AG09319 (cell line): ENCODE measurements around the gene IQCB1.
"Not testable (repeated sequence)": the region's sequence is repeated elsewhere in the genome, so short reads cannot be mapped to it uniquely, and the experiment has no call there.

Source experiments
- DNase-seq: peaks from one replicate; pipeline ENCODE4 v3.0.0-alpha.2; 2010; ENCODE audit warnings: low read depth; ENCODE audit errors: extremely low read depth
- TF ChIP-seq, protein P1 (sequence below): IDR thresholded peaks from 2 replicates; pipeline ENCODE4 v1.5.1; 2011; ENCODE audit warnings: low read depth, mild to moderate bottlenecking, inconsistent platforms, low read length, moderate library complexity

IQCB1 gene

DNA sequence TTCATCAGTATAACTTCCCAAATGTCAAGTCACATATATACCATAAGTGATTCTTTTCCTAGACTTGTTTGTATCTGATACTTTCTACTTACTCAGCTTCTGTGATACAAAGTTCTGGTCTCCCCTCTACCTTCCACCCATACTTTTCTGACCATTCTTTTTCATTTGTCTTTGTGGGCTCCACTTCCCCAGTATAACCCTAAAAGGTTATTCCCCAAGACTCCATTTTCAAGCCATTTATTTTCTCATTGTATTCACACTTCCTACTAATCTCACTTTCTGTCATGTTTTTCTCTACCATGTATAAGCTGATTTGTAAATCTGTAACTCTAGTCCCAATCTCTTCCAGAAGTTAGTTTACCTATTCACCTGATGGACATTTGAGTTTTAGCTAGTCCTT is 34.0 kb downstream of the IQCB1 start:
- TF ChIP-seq, protein P1, sequence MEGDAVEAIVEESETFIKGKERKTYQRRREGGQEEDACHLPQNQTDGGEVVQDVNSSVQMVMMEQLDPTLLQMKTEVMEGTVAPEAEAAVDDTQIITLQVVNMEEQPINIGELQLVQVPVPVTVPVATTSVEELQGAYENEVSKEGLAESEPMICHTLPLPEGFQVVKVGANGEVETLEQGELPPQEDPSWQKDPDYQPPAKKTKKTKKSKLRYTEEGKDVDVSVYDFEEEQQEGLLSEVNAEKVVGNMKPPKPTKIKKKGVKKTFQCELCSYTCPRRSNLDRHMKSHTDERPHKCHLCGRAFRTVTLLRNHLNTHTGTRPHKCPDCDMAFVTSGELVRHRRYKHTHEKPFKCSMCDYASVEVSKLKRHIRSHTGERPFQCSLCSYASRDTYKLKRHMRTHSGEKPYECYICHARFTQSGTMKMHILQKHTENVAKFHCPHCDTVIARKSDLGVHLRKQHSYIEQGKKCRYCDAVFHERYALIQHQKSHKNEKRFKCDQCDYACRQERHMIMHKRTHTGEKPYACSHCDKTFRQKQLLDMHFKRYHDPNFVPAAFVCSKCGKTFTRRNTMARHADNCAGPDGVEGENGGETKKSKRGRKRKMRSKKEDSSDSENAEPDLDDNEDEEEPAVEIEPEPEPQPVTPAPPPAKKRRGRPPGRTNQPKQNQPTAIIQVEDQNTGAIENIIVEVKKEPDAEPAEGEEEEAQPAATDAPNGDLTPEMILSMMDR = no peak

DNA sequence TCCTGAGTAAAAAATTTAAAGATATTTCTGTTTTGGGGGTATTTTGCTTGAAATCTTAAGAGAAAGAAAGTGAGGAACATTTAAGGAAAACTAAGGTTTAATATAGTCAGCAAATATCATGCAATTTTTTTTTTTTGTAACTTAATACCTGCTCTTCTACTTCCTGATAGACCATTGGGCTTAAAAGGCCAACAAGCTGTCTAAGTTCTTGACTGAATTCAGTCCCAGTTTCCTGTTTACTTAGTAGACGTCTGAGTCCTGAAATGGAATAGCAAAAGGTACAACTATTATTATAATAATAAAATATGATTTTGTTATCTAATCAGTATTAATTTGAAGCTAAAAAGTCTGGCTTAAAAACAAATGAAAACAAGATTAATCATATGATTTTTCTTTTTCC is 37.9 kb downstream of the IQCB1 start:
- TF ChIP-seq, protein P1 = no peak
- DNase-seq = no peak

More for the DNA sequence above, 34.0 kb downstream of the IQCB1 start:
- no peak for DNase-seq

DNA sequence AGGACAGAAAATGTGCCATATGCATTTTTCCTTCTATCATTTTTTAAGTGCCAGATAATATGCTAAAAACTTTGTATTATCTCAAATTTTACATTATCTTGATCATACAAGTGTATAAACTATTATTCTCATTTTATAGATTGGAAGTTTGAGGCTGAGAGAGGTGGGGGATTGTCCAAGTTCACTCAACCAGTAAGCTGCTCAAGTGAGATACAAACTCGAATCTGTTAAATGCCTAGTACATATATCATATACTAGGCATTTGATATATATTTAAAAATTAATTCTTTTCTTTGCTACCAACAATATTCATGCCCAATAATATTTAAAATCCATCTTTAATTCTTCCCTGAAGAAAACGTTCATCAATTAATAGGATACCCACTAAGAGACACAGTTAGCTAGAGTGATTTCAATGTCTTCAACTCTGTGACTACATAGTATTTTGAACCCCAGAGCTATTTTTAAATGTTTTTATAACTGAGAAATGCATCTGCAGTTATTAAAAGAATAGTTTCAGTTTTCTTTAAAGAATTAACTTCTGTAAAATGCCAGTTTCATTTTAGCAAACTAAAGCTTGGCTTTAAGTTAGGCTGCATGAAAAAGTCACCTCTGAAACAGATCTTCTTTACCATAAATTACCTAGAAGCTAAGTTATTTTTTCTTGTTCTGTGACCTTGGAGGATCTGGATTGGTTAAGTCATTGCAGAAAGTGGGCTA is 40.4 kb downstream of the IQCB1 start:
- TF ChIP-seq, protein P1 = no peak
- DNase-seq = no peak

DNA sequence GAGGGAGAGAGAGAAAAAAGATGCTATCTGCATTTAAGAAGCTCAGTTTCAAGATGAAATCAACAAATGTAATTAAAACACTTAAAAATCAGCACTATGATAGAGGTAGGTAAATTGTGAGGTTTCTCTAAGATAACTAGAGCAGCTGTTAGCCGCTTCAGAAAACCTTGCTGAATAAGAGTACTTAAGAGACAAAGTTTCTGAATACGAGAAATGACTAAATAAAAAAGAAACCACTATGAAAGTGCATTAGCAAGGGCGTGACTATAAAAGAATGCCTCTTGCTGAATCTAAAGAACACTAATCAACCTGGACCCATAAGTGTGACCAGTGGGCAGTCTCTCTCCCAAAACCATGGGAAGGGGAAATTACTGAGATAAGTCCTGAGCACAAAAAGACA is 41.8 kb downstream of the IQCB1 start:
- TF ChIP-seq, protein P1 = no peak
- DNase-seq = no peak

DNA sequence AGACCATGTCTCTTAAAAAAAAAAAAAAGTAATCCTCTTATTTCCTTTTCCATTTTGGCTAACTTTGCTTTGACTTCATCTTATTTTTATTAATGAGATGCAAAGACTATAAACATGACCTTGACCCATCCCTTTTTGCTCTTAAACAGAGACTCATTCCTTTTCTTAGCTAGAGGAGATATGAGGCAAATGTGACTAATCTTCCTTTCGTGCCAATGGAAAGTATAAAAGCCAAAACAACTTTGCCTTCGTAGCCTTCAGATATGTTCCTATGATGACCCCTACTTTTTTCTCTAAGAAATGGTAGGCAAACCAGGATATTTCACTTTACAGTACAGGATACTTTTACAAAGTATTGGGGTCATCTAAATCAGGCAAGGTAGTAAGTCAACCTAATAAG is 48.4 kb downstream of the IQCB1 start:
- TF ChIP-seq, protein P1 = no peak
- no peak for DNase-seq

DNA sequence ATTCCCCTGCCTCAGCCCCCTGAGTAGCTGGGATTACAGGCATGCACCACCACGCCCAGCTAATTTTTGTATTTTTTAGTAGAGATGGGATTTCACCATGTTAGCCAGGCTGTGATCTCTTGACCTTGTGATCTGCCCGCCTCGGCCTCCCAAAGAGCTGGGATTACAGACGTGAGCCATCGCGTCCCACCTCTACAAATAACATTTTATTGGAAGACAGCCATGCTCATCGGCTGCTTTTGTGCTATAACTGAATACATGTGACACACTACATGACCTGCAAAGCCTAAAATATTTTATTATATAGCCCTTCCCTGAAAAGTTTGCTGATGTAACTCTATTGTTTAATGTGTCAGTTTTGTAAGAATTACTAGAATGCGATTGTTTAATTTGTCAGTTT is 52.1 kb downstream of the IQCB1 start:
- DNase-seq = not testable (repeated sequence)

DNA sequence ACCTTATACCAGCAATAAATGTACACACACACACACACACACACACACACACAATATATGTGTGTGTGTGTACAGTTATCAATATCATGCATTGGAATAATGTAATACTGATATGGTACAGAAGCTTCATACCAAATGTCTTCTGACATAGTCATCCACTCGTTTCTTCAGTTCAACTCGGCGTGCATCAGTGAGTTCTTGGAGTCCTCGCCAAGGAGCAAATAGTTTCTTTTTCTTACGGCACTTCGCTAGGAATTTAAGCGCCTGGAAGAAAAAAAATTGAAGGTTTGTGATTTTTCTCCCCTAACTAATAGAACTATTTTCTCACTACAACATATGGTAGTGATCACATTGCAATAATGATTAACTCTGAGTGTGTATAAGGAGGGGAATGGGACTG is 53.2 kb downstream of the IQCB1 start:
- DNase-seq = no peak
- TF ChIP-seq, protein P1 = no peak

DNA sequence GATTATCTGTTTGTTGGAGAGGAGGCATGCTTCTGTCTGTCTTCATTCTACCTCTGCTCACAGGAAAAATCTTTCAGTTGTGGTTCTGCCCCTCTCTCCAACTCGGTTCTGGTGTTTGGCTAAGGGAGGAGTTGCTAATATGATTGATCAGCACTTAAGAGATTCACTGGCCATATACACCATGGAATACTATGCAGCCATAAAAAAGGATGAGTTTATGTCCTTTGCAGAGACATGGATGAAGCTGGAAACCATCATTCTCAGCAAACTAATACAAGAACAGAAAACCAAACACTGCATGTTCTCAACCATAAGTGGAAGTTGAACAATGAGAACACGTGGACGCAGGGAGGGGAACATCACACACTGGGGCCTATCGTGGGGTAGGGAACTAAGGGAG is 59.8 kb downstream of the IQCB1 start:
- DNase-seq = not testable (repeated sequence)
